Stimulated activated CD8-positive, alpha-beta memory T cell treated with anti-CD3 and anti-CD28 coated beads, Interleukin-2, amount 100 ng/mL, for 48 hours (primary cell): ENCODE results near the gene CAPN13.

Experiments used
- DNase-seq, 2 donors: peaks; one replicate each; pipeline ENCODE4 v3.0.0-alpha.2; 2020; ENCODE audit warnings: low read depth in 2 of 2

The CAPN13 gene

DNA sequence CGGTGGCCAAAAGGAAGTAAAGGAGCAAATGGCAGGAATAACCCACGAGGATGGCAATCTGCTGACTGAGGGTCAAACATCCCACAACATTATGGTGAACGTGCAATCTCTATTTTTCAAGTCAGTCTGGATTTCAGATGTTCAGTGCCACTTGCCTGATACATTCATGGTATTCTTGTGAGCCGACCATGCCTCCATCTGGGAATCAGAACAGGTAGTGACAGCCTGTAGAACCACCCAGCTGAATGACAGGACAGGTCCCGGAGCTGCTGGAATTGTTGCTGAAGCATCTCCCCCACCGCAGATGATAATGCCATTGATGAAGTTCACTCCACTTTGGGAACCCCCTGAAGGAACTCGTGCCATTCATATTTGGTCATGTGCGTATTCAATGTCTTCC is 123.2 kb downstream of the CAPN13 start:
- no peak for DNase-seq

DNA sequence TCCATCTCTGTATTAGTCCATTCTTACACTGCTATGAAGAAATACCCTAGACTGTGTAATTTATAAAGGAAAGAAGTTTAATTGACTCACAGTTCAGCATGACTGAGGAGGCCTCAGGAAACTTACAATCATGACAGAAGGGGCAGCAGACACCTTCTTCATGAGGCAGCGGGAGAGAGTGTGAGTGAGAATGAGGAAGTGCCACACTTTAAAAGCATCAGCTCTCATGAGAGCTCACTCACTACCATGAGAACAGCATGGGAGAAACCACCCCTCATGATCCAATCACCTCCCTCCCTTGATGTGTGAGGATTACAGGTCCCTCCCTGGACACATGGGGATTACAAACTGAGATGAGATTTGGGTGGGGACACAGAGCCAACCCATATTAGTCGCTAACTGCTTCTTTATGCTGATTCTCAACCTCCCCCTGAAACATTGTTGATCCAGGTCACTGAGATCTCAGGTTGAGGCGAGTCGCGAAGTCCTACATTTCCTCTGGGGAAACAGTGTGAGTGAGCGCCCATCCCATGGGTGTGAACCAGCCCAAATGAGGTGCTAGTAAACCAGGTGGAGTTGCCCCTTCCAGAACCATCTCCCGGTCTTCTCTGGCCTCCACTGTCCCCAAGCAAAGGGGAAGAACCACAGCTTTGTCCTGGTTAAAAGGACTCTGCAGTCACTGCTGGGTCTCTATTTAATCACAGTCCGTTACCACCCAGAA is 123.8 kb downstream of the CAPN13 start:
- no peak for DNase-seq

DNA sequence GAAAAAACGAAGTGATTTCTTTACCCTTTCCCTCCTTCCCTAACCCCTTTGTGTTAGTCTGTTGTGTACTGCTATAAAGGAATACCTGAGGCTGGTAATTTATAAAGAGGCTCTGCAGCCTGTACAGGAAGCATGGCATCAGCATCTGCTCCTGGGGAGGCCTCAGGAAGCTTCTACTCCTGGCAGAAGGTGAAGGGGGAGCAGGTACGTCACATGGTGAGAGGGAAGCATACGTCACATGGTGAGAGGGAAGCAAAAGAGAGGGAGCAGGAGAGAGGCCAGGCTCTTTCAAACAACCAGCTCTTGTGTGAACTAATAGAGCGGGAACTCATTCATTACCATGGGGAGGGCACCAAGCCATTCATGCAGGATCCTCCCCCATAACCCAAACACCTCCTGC is 126.2 kb downstream of the CAPN13 start:
- DNase-seq, result no peak

DNA sequence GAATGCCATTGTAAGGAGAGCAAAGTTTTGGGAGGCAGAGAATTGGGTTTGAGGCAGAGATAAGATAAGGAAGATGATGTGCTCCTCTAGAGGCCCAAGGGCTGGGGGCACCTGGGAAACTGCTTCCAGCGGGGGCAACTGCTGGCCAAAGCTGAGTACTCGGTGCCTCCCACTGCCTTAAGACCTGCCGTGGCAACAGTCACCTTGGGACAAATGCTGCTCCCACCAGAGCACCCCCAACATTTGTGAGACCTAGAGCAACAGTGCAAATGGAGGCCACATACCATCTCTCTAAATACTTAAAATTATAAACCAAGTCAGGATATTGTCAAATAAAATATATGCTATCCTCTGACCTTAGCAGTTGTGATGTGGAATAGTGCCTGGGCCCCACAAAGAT is 127.1 kb downstream of the CAPN13 start:
- DNase-seq, result no peak

DNA sequence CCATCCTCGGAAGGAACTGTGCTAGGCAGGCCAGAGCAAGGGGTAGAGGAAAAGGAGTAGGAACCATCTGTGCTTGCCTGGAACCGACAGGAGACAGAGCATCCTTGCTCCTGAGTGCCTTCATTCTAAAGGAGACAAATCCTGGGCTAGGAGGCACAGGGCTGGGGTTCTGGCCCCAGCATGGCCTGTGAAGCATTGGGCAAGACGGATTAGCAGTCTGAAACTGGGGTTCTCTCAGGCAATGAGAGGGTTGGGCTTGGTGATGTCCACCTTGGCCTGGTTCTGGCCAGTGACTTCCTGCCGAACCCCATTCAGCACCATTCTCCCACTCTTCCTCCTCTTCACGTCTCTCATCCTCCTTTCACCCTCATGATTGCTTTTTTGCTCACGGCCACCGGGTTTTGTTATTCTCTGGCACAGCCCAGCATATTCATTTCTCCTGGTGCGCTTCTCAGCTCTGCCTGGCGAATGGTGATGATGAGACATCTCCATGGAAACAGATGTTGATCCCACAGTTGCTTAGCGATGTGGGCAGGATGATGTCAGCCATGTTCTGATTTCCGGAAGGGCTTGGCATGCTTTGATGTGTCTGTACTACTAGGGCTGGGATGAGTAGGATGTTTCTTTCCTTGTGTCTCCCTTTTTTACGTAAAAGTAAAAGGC is 127.7 kb downstream of the CAPN13 start:
- no peak for DNase-seq

DNA sequence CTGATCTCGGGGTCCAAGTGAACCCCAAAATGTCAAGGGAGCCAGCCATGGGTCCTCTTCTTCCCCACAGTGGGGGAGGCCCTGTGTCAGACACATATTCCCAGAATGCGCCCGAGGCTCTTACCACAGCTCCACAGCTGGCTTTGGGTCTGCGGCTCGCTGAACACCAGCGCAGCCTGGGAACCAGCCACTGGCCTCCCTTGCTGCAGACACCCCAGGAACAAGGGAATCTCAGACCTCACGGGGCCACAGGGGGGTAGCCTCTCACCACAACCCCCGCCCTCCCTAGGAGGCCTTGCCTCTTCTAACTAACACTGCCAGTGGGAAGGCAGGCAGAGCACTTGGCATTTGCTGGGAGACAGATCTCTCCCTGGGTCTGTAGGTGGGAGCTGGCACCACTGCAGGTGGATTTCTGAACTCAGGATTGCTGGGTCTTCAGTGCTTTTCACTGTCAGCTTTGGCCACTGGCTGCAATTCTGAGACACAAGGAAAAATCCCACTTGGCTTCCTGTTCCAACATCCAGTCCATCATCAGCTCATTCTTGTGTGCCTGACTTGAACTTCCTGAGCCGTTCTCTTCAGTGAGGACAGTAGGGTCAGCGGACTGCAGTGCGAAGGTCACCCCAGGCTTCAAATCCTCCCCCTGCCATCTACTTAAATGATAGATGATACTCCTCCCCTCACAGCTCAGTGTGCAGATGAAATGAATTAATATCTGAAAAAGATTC is 128.7 kb downstream of the CAPN13 start:
- DNase-seq, result no peak

DNA sequence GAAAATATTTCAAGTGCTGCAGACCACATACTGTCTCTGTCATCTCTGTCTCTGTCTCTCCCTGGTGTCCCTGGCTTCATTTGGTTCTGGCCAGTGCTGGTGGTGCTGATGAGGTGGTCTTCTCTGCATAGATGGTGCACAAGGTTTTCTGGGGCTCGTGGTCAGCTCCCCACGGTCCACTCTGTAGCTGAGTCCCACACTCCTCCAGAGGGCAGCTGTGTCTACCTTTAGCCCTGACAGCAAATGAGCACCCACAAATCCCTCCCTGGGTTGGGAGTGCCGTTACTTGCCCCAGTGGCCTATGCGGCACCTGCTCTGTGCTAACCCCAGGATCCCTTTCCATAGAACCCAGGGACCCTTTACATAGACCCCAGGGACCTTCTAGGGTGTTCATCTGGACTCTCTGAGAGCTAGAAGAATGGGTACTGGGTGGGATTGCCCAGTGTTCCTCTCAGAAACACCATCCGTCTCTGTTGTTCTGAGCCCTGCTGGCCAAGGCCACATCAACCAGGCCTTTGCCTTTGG is 129.3 kb downstream of the CAPN13 start:
- DNase-seq, result no peak

DNA sequence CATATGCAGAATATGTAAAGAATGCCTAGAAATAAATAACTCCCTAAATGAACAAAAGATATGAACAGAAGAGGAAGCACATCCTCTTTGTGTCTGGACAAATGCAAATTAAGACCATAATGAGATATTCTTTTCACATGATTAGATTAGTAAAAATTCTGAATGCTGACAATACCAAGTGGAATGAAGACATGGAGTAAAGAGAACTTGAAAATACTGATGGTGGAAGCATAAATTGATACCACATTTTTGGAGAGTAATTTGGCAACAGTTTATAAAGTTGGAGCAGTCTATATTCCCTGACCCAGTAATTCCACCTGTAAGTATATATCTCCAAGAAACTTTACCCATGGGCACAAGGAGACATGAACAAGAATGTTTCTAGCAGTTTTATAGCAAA is 130.0 kb downstream of the CAPN13 start:
- DNase-seq, result no peak

DNA sequence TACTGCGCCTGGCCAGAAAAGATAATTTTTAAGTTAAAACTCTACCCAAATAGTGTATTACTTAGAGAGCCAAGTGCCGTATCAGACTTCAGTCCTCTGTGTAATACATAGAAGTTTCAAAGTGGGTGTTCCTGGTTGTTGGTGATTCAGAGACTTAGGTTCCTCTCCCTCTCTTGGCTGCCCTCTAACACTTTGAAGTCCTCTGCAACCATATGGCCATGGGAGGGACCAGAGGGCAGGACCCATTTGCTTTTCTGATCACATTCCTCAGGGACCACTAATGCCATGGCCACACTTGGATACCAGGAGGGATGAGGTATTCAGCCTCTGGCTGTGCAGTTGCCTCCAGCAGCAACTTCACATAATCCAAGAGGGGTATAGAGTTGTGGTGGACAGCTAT is 131.5 kb downstream of the CAPN13 start:
- DNase-seq, result no peak

DNA sequence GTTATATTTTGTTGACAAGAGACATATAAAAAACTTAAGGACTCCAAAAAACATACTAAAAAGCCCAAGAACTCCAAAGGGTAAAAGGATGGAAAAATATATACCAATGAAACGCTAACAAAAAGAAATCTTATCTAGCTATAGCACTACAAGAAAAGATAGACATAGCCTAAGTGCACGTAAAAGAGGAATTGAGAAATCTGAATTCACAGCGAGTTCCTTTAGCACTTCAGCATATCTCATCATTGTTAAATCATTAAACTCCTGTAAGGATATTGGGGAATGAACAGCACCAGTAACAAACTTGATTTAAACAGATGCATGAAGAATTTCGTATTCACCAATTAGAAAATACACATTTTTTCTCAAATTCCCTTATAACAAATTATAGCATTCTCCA is 134.1 kb downstream of the CAPN13 start:
- no peak for DNase-seq
